K562 (cell line): ENCODE measurements around the gene ABCD3. TPM values are rescaled to one million over a fixed set of nuclear protein-coding genes. Genes with fewer than 3 reads are reported as not detected.

ENCODE experiments used
- ATAC-seq: fragments of 200-7000 bp; cut with Tn5 transposase; 3 replicates; pipeline ENCODE4 v1.9.1; 2020; ENCODE audit warnings: moderate library complexity
- BruUV-seq: library from RNA; stranded (reverse); fragments of 400-500 nt; replicated peaks from 2 replicates; lab custom pipeline; 2021; lab: Mats Ljungman, UMichigan
- CTCF ChIA-PET: fragments of 300-600 bp; formaldehyde crosslinking; extraction: SDS; loops from one replicate; lab custom pipeline; 2021; ENCODE audit warnings: low intra/inter-chr PET ratio; lab: Yijun Ruan, JAX
- POLR2A ChIA-PET: fragments of 300-600, 350-650 bp; sonication (Branson Sonifier 250); formaldehyde crosslinking; extraction: SDS; loops from one replicate; lab custom pipeline; 2021; ENCODE audit warnings: antibody characterized with exemption, inconsistent platforms; lab: Yijun Ruan, JAX
- DNase-seq, 4 experiments: peaks; one replicate each; pipeline versions ENCODE4 v3.0.0 to v3.0.0-alpha.2; 2011 to 2018; ENCODE audit warnings: low spot score in 3 of 4, mixed read lengths in 3 of 4; ENCODE audit errors: extremely low read depth in 1 of 4
- FAIRE-seq: peaks from 2 replicates; lab custom pipeline; 2011; peaks lifted over from hg19 to GRCh38; lab: Jason Lieb, UNC
- H2AFZ ChIP-seq: 2 replicates; pipeline ENCODE4 v1.6.0; 2011; ENCODE audit warnings: low read depth, low read length, control low read depth, inconsistent platforms
- H3K27ac ChIP-seq: fragments of 200-600 bp; 3 replicates; pipeline ENCODE4 v1.8.0; 2011; ENCODE audit warnings: low read depth, mild to moderate bottlenecking, control low read depth, inconsistent platforms, low read length, moderate library complexity, mixed read lengths; ENCODE audit errors: extremely low read depth
- H3K27me3 ChIP-seq, 2 experiments: fragments of 300-600 bp in 1 of 2; 2 replicates in 1 of 2; 3 replicates in 1 of 2; pipeline versions ENCODE4 v1.6.0 to v1.8.0; 2011; ENCODE audit warnings: inconsistent platforms in 2 of 2, low read length in 2 of 2, mild to moderate bottlenecking in 1 of 2, mixed read lengths in 1 of 2, moderate library complexity in 1 of 2; ENCODE audit not compliant: control insufficient read depth in 2 of 2, insufficient read depth in 2 of 2
- H3K36me3 ChIP-seq: fragments of 300-600 bp; 3 replicates; pipeline ENCODE4 v1.8.0; 2011; ENCODE audit warnings: mild to moderate bottlenecking, low read length, inconsistent platforms; ENCODE audit not compliant: control insufficient read depth, insufficient read depth
- H3K4me1 ChIP-seq, 2 experiments: fragments of 200-600 bp in 1 of 2; replicated peaks in 1 of 2; 2 replicates in 1 of 2; 3 replicates in 1 of 2; pipeline versions ENCODE4 v1.5.1 to v1.8.0; 2011; ENCODE audit warnings: inconsistent platforms in 2 of 2, low read length in 2 of 2, mild to moderate bottlenecking in 1 of 2, mixed read lengths in 1 of 2, moderate library complexity in 1 of 2; ENCODE audit not compliant: control insufficient read depth in 2 of 2, insufficient read depth in 2 of 2
- H3K4me2 ChIP-seq: 2 replicates; pipeline ENCODE4 v1.6.1; 2011; ENCODE audit warnings: low read length, control low read depth, inconsistent platforms, mixed read lengths; ENCODE audit not compliant: insufficient read depth
- H3K4me3 ChIP-seq: fragments of 200-600 bp; sonication (generic), shearing (Covaris generic); 2 replicates; pipeline ENCODE4 v1.5.1; 2016; ENCODE audit warnings: control low read depth, inconsistent platforms
- H3K79me2 ChIP-seq: fragments of 200-600 bp; 3 replicates; pipeline ENCODE4 v1.8.0; 2011; ENCODE audit warnings: low read length, inconsistent platforms; ENCODE audit not compliant: control insufficient read depth, insufficient read depth
- H3K9ac ChIP-seq, 2 experiments: 2 replicates each; pipeline versions ENCODE4 v1.6.0 to v1.6.1; 2011; ENCODE audit warnings: low read depth in 2 of 2, low read length in 2 of 2, control low read depth in 1 of 2, inconsistent platforms in 1 of 2, mild to moderate bottlenecking in 1 of 2, mixed read lengths in 1 of 2; ENCODE audit not compliant: insufficient read depth in 1 of 2
- H3K9me1 ChIP-seq: one replicate; pipeline ENCODE4 v1.6.0; 2011; ENCODE audit warnings: inconsistent platforms, mild to moderate bottlenecking, low read length, moderate library complexity; ENCODE audit not compliant: control insufficient read depth, insufficient read depth
- H3K9me3 ChIP-seq: replicated peaks from 2 replicates; pipeline ENCODE4 v1.5.1; 2011; ENCODE audit warnings: low read depth, low read length, inconsistent platforms; ENCODE audit not compliant: control insufficient read depth, insufficient read depth
- H4K20me1 ChIP-seq: replicated peaks from 2 replicates; pipeline ENCODE4 v1.6.1; 2011; ENCODE audit warnings: low read length, inconsistent platforms, mixed read lengths; ENCODE audit not compliant: control insufficient read depth, insufficient read depth
- BMI1 ChIP-seq: fragments of 150-350 bp; IDR thresholded peaks from 2 replicates; pipeline ENCODE4 v1.6.1; 2014; ENCODE audit warnings: low read length
- CREB1 ChIP-seq, 2 experiments: sonication (generic) in 1 of 2; formaldehyde crosslinking in 1 of 2; IDR thresholded peaks; 2 replicates each; pipeline versions ENCODE4 v1.6.1 to v1.8.0; 2012 to 2022; ENCODE audit warnings: inconsistent platforms in 1 of 2, mild to moderate bottlenecking in 1 of 2, missing genetic modification reagents in 1 of 2, moderate library complexity in 1 of 2
- CSDE1 ChIP-seq, 2 experiments: fragments of 450-650 bp; IDR thresholded peaks; 2 replicates each; pipeline ENCODE4 v1.6.1; 2016; ENCODE audit warnings: mild to moderate bottlenecking in 1 of 2
- FOSL1 ChIP-seq: fragments of 200-800 bp; sonication (Bioruptor generic); conservative IDR thresholded peaks from 2 replicates; pipeline ENCODE4 v1.6.1; 2016; ENCODE audit warnings: missing genetic modification characterization, missing compliant biosample characterization
- HMGN3 ChIP-seq: IDR thresholded peaks from 2 replicates; pipeline ENCODE4 v1.6.1; 2011; ENCODE audit warnings: borderline replicate concordance, low read depth, mild to moderate bottlenecking, mixed read lengths, low read length; ENCODE audit not compliant: insufficient read length; ENCODE audit errors: extremely low read depth
- OTX1 ChIP-seq: fragments of 450-650 bp; formaldehyde crosslinking; IDR thresholded peaks from 2 replicates; pipeline ENCODE4 v1.4.0; 2022; ENCODE audit warnings: mild to moderate bottlenecking
- RHOXF2B ChIP-seq: fragments of 250-450 bp; sonication (Bioruptor Pico); conservative IDR thresholded peaks from 2 replicates; pipeline ENCODE4 v1.5.1; 2021
- SFPQ ChIP-seq: fragments of 200-400 bp; formaldehyde crosslinking; IDR thresholded peaks from 2 replicates; pipeline ENCODE4 v1.6.1; 2017; ENCODE audit warnings: mild to moderate bottlenecking, low read depth, low read length, moderate library complexity
- SPI1 ChIP-seq: IDR thresholded peaks from 2 replicates; pipeline ENCODE4 v1.6.1; 2011; ENCODE audit warnings: low read depth, low read length, control low read depth, borderline replicate concordance
- ZBTB8A ChIP-seq: fragments of 450-650 bp; IDR thresholded peaks from 2 replicates; pipeline ENCODE4 v1.6.1; 2018; ENCODE audit warnings: mild to moderate bottlenecking, moderate library complexity; ENCODE audit not compliant: partially characterized antibody
- ZNF140 ChIP-seq: fragments of 250-450 bp; sonication (Bioruptor Pico); IDR thresholded peaks from 2 replicates; pipeline ENCODE4 v1.8.0; 2021; ENCODE audit warnings: moderate library complexity, mild to moderate bottlenecking, inconsistent platforms
- ZNF175 ChIP-seq: fragments of 200-800 bp; sonication (Bioruptor generic); IDR thresholded peaks from 2 replicates; pipeline ENCODE4 v1.6.1; 2016; ENCODE audit warnings: low read depth, mild to moderate bottlenecking, missing genetic modification characterization, missing compliant biosample characterization
- ZNF436 ChIP-seq: fragments of 250-450, 450-650 bp; sonication (Bioruptor Pico); formaldehyde crosslinking; IDR thresholded peaks from 2 replicates; pipeline ENCODE4 v1.7.0; 2020; ENCODE audit warnings: mild to moderate bottlenecking
- ZNF507 ChIP-seq: conservative IDR thresholded peaks from 2 replicates; pipeline ENCODE4 v1.6.1; 2017; ENCODE audit warnings: missing genetic modification characterization, missing compliant biosample characterization
- WGBS: fragments of 100-300 bp; shearing (Covaris generic); methylation state at CpG from one replicate; pipeline ENCODE4 v1.1.6; 2016; ENCODE audit warnings: low coverage, mixed read lengths; ENCODE audit not compliant: insufficient coverage; ENCODE audit errors: missing lambda C conversion rate; 5-methylcytosine and 5-hydroxymethylcytosine counted together
- in situ Hi-C: fragments of 300-500 bp; cut with MboI; formaldehyde crosslinking; loops from 4 replicates; pipeline ENCODE4 v1.15.0; 2018; ENCODE audit warnings: inconsistent platforms, mixed read lengths
- intact Hi-C: fragments of 100-400 bp; cut with micrococcal nuclease; formaldehyde crosslinking; loops from 2 replicates; pipeline ENCODE4 v1.14.2; 2022
- polyA plus RNA-seq, 8 experiments: library from polyadenylated mRNA; depleted of rRNA in 4 of 8; stranded (reverse) in 5 of 8; unstranded in 3 of 8; fragments of >200 nt; fragmentation: Nextera tagmentation in 2 of 8; fragmentation: Illumina TruSeq in 1 of 8; extraction: Ambion mirVana in 2 of 8; extraction: Trizol in 1 of 8; gene quantifications; 2 replicates each; pipeline versions ENCODE4 v1.2.1 to v1.2.3, GENCODE V29; 2011 to 2014; ENCODE audit warnings: inconsistent platforms in 1 of 8, missing spikeins in 1 of 8
- total RNA-seq, 7 experiments: library from RNA; depleted of rRNA in 6 of 7; stranded (reverse); fragments of >200 nt in 6 of 7; fragmentation: Illumina TruSeq in 2 of 7; extraction: Trizol in 2 of 7; gene quantifications; 2 replicates each; pipeline versions ENCODE4 v1.2.1 to v1.2.3, GENCODE V29; 2011 to 2021; ENCODE audit warnings: low replicate concordance in 1 of 7
- TF ChIP-seq, protein P1 (sequence below): fragments of 250-450 bp; sonication (Bioruptor Pico); IDR thresholded peaks from 2 replicates; pipeline ENCODE4 v1.5.0; 2021; ENCODE audit warnings: mild to moderate bottlenecking, borderline replicate concordance

ABCD3 gene
- total and polyA plus RNA-seq, 9 of the 15 experiments (the other 6 are each of a cell fraction or from before 2014, with no cell fraction given), result 11.0 to 30.7 (median 15.5) TPM

DNA sequence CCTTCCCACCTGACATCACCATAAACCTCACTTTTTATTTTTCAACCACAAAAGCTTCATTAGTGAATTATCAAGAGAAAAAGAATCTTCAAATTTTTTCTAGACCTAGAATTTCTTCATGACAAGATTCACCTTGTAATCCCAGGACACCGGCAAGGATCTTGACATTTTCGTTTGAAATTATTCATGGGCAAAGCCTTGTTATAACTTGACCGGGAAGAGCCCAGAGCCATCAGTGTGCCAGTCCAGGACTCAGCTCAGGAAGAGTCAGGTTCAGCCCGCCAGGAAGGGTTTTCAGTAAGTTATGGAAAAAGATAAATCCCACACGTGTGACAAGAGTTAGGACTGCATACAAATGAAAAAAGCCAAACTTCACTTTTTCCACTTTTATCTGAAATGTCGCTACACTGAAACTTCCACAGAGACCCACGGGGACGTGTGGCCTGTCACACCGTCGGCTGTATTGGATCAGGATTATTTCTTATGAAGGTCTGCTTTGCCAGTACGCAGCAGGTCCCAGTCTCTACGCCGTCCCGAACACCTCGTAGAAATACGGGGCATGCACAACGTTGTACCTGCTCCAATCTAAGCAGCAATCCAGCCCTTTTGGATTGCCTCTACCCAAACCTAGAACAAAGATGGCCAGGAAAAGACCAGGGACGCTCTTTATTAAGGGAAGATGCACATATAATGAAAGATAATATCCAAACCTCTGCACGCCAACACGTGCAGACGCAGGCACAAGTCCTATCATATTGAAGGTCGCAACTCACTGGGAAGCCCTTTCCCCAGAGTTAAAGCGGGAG lies 122.5 kb downstream of the ABCD3 start:
- WGBS, result 53% methylated on average over 21 of the region's 23 CpGs
- CTCF ChIA-PET, result no interaction called here
- no peak for FAIRE-seq
- Histone ChIP-seq H3K4me1 (peaks cover 3 to 13% of the 10 kb centered on the region in 2 experiments; a peak in 1 of 5 replicates), H3K9me3 (no peaks in the 10 kb centered on the region), H3K4me2 (no peak overlapping the region), H3K27me3 (peaks cover 18 to 48% of the 10 kb centered on the region in 2 experiments), H3K27ac (no peak overlapping the region), H3K9me1 (no peaks in the 10 kb centered on the region), H4K20me1 (peaks cover 4% of the 10 kb centered on the region; the same call in 1 of the 2 replicates), H3K9ac (no peak overlapping the region)
- intact Hi-C loops, result no loop called here
- BruUV-seq, result no TSS peak
- in situ Hi-C loops, result no loop called here
- TF ChIP-seq ZBTB8A (no peak), FOSL1 (tag) (no peak), ZNF175 (CRISPR knock-in tag) (no peak), ZNF140 (no peak), ZNF507 (tag) (no peak), RHOXF2B (no peak), SFPQ (no peak), CREB1 (IDR thresholded peaks at IDR 0.05) (no peak), CREB1 (CRISPR knock-in tag; IDR thresholded peaks at IDR 0.05) (no peak), HMGN3 (no peak), OTX1 (CRISPR knock-in tag) (no peak), SPI1 (no peak), ZNF436 (CRISPR knock-in tag) (no peak), BMI1 (no peak), CSDE1 (IDR thresholded peaks at IDR 0.05) (no peak)
- TF ChIP-seq, protein P1, sequence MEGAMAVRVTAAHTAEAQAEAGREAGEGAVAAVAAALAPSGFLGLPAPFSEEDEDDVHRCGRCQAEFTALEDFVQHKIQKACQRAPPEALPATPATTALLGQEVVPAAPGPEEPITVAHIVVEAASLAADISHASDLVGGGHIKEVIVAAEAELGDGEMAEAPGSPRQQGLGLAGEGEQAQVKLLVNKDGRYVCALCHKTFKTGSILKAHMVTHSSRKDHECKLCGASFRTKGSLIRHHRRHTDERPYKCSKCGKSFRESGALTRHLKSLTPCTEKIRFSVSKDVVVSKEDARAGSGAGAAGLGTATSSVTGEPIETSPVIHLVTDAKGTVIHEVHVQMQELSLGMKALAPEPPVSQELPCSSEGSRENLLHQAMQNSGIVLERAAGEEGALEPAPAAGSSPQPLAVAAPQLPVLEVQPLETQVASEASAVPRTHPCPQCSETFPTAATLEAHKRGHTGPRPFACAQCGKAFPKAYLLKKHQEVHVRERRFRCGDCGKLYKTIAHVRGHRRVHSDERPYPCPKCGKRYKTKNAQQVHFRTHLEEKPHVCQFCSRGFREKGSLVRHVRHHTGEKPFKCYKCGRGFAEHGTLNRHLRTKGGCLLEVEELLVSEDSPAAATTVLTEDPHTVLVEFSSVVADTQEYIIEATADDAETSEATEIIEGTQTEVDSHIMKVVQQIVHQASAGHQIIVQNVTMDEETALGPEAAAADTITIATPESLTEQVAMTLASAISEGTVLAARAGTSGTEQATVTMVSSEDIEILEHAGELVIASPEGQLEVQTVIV (CRISPR knock-in tag), result no peak
- TF ChIP-seq, all 486 proteins: peak for 0
- H3K36me3 ChIP-seq, result no peaks in the 10 kb centered on the region
- no peak overlapping the region for H2AFZ ChIP-seq
- ATAC-seq (no peak), DNase-seq (no peak)
- no peak overlapping the region for H3K4me3 ChIP-seq
- POLR2A ChIA-PET, result interaction anchor here (0.7 to 1.1 kb wide), 2 partner anchors 14 to 293 kb away, joined by 3 read pairs; no protein-coding TSS in a partner anchor
- no peaks in the 10 kb centered on the region for H3K79me2 ChIP-seq
